ENCODE data around the gene DUSP15. TPM values are rescaled to one million over a fixed set of nuclear protein-coding genes. Genes with fewer than 3 reads are reported as not detected.

The DUSP15 gene
- total RNA-seq, 1 experiment from 2014 or later, result not detected

DNA sequence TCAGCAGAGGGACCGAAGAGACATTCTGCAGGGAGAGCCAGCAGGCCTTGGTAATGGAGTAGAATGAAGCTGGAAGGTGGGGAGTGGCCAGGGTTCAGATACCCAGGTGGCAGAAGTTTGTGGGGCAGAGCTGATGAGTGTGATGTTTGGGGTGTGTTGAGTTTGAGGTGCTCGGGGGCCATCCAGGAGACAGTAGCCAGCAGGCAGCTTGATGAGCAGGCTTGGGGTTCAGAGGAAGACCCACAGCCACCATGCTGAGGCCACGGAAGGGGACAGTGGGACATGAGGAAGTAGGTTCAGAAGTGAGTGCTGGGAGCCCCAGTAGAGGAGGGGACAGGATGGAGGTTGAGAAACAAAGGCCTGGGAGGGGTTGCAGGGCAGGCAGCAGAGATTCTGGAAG is 13.8 kb downstream of the DUSP15 start:
- no peaks in the 10 kb centered on the region for H3F3A ChIP-seq (ENCODE audit: insufficient read depth, low read depth)
- POLR2A ChIA-PET (ENCODE audit: unreplicated experiment), result no interaction called here
- no peak overlapping the region for H3K27ac ChIP-seq
- no peak overlapping the region for H3K4me2 ChIP-seq
- no peak overlapping the region for H3K4me3 ChIP-seq
- peaks cover 75% of the 10 kb centered on the region for H3K27me3 ChIP-seq (ENCODE audit: insufficient read depth, low read depth)
- CTCF ChIA-PET, result no interaction called here
- H3K9me2 ChIP-seq (ENCODE audit: insufficient read depth), result no peaks in the 10 kb centered on the region
- no TSS peak for BruUV-seq (replicated peaks)
- no peak for DNase-seq
- no peaks in the 10 kb centered on the region for H3K79me2 ChIP-seq (ENCODE audit: low read depth)
- no peaks in the 10 kb centered on the region for H3K9me3 ChIP-seq (ENCODE audit: insufficient read depth, low read depth)
- H4K20me1 ChIP-seq (ENCODE audit: insufficient read depth), result no peaks in the 10 kb centered on the region
- intact Hi-C loops (cut with micrococcal nuclease; ENCODE audit: unreplicated experiment), result no loop called here
- no peak overlapping the region for H2AFZ ChIP-seq
- no peaks in the 10 kb centered on the region for H3K4me1 ChIP-seq (replicated peaks; ENCODE audit: insufficient read depth)
- H3K36me3 ChIP-seq (ENCODE audit: low read depth), result no peaks in the 10 kb centered on the region
- no peak for TF ChIP-seq EZH2 (IDR thresholded peaks at IDR 0.05; ENCODE audit: low read depth)
- TF ChIP-seq, protein P1, sequence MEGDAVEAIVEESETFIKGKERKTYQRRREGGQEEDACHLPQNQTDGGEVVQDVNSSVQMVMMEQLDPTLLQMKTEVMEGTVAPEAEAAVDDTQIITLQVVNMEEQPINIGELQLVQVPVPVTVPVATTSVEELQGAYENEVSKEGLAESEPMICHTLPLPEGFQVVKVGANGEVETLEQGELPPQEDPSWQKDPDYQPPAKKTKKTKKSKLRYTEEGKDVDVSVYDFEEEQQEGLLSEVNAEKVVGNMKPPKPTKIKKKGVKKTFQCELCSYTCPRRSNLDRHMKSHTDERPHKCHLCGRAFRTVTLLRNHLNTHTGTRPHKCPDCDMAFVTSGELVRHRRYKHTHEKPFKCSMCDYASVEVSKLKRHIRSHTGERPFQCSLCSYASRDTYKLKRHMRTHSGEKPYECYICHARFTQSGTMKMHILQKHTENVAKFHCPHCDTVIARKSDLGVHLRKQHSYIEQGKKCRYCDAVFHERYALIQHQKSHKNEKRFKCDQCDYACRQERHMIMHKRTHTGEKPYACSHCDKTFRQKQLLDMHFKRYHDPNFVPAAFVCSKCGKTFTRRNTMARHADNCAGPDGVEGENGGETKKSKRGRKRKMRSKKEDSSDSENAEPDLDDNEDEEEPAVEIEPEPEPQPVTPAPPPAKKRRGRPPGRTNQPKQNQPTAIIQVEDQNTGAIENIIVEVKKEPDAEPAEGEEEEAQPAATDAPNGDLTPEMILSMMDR (conservative IDR thresholded peaks at IDR 0.05), result no peak

DNA sequence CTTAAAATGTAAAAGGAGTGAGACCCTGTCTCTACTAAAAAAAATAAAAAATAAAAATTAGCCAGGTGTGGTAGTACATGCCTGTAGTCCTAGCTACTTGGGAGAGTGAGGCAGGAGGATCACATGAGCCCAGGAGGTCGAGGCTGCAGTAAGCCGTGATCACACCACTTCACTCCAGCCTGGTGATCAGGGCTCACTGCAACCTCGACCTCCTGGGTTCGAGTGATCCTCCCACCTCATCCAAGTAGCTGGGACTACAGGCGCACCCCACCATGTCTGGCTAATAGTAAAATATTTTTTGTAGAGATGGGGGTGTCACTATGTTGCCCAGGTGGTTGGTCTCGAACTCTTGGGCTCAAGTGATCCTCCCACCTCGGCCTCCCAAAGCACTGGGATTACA is 16.8 kb downstream of the DUSP15 start:
- Histone ChIP-seq H3K9me3 (ENCODE audit: insufficient read depth, low read depth) (no peaks in the 10 kb centered on the region), H3K27ac (no peak overlapping the region), H3K4me2 (no peak overlapping the region), H3K79me2 (ENCODE audit: low read depth) (no peaks in the 10 kb centered on the region), H3K9me2 (ENCODE audit: insufficient read depth) (no peaks in the 10 kb centered on the region), H3F3A (ENCODE audit: insufficient read depth, low read depth) (no peaks in the 10 kb centered on the region), H3K36me3 (ENCODE audit: low read depth) (no peaks in the 10 kb centered on the region), H2AFZ (no peak overlapping the region), H4K20me1 (ENCODE audit: insufficient read depth) (no peaks in the 10 kb centered on the region), H3K4me1 (replicated peaks; ENCODE audit: insufficient read depth) (no peaks in the 10 kb centered on the region), H3K4me3 (no peak overlapping the region), H3K27me3 (ENCODE audit: insufficient read depth, low read depth) (peaks cover 65% of the 10 kb centered on the region)
- no peak for DNase-seq
- CTCF ChIA-PET, result interaction anchor here (0.6 to 2.3 kb wide), 8 partner anchors 18 to 293 kb away, joined by 3 to 21 read pairs (median 5); partner anchors contain the start of genes PDRG1 and TM9SF4
- no TSS peak for BruUV-seq (replicated peaks)
- no peak for TF ChIP-seq EZH2 (IDR thresholded peaks at IDR 0.05; ENCODE audit: low read depth)
- TF ChIP-seq, protein P1 (conservative IDR thresholded peaks at IDR 0.05), result no peak
- intact Hi-C loops (cut with micrococcal nuclease; ENCODE audit: unreplicated experiment), result no loop called here
- POLR2A ChIA-PET (ENCODE audit: unreplicated experiment), result no interaction called here

DNA sequence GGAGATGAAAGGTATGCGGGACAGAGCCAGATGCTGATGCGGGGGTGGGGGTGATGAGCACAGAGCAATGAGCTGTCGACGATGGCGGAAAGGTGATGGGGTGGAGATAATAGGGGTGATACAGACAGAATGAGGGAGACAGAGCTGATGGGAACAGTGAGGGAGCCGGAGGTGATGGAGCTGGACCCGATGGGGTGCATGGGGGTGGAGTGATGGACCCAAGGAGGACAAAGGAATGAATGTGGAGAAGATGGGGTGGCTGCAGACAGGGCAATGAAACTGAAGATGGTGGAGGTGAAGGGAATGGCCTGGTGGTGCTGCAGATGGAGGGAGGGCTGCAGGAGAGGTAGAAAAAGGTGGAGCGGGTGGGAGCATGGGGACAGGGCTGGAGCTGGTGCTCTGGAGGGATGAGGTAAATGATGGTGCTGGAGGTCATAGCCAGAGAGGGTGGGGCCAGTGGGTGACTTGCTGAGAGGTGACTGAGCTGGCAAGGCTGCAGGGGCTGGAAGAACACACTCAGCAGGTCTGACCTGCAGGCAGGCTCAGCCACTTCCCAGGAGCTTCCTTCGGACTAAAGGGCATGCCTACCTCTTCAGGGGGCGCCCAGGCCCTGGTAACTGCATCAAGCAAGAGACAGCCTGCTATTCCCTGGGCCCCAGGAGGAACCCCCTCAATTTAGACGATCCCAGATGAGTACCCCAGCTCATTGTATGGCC is 18.9 kb downstream of the DUSP15 start:
- ChIA-PET POLR2A (ENCODE audit: unreplicated experiment) (interaction anchor here (0.5 to 0.6 kb wide), 2 partner anchors 28 to 472 kb away, joined by 3 to 5 read pairs; no protein-coding TSS in a partner anchor), CTCF (interaction anchor here (0.6 to 2.3 kb wide), 7 partner anchors 8 to 673 kb away, joined by 3 to 21 read pairs (median 4); partner anchors contain the start of gene PDRG1)
- Histone ChIP-seq H3K27ac (no peak overlapping the region), H3K4me1 (replicated peaks; ENCODE audit: insufficient read depth) (no peaks in the 10 kb centered on the region), H4K20me1 (ENCODE audit: insufficient read depth) (no peaks in the 10 kb centered on the region), H3K79me2 (ENCODE audit: low read depth) (no peaks in the 10 kb centered on the region), H3K4me3 (no peak overlapping the region), H3F3A (ENCODE audit: insufficient read depth, low read depth) (no peaks in the 10 kb centered on the region), H3K27me3 (ENCODE audit: insufficient read depth, low read depth) (peaks cover 51% of the 10 kb centered on the region), H3K4me2 (no peak overlapping the region), H3K9me3 (ENCODE audit: insufficient read depth, low read depth) (no peaks in the 10 kb centered on the region), H3K36me3 (ENCODE audit: low read depth) (no peaks in the 10 kb centered on the region), H3K9me2 (ENCODE audit: insufficient read depth) (no peaks in the 10 kb centered on the region), H2AFZ (no peak overlapping the region)
- TF ChIP-seq, protein P1 (conservative IDR thresholded peaks at IDR 0.05), result no peak
- no peak for TF ChIP-seq EZH2 (IDR thresholded peaks at IDR 0.05; ENCODE audit: low read depth)
- intact Hi-C loops (cut with micrococcal nuclease; ENCODE audit: unreplicated experiment), result loop anchor here (1.0 to 2.0 kb wide), 2 partner anchors 180 to 239 kb away; no protein-coding TSS in a partner anchor
- peak in 1 of 2 experiments; percentile 53 for DNase-seq
- no TSS peak for BruUV-seq (replicated peaks)

Data from PC-9 (cell line).